Endothelial cell of umbilical vein (primary cell): ENCODE measurements around the gene NDUFB4.

Experiments used
- CTCF ChIP-seq, 2 donors: IDR thresholded peaks; 1 replicate in 1 of 2; 2 replicates in 1 of 2; pipeline ENCODE4 v1.5.1; 2011; ENCODE audit warnings: low read length in 2 of 2, mild to moderate bottlenecking in 2 of 2, moderate library complexity in 2 of 2, control low read depth in 1 of 2, inconsistent platforms in 1 of 2, low read depth in 1 of 2; ENCODE audit not compliant: insufficient read depth in 1 of 2; ENCODE audit errors: extremely low read depth in 1 of 2
- EZH2 ChIP-seq: IDR thresholded peaks from 2 replicates; pipeline ENCODE4 v1.6.1; 2012; ENCODE audit warnings: borderline replicate concordance, low read depth, mild to moderate bottlenecking, moderate library complexity, low read length, inconsistent platforms; ENCODE audit not compliant: severe bottlenecking
- FOS ChIP-seq: IDR thresholded peaks from 2 replicates; pipeline ENCODE4 v1.6.1; 2011; ENCODE audit warnings: mild to moderate bottlenecking, low read length, moderate library complexity, borderline replicate concordance; ENCODE audit not compliant: insufficient read depth
- JUN ChIP-seq: IDR thresholded peaks from 2 replicates; pipeline ENCODE4 v1.6.1; 2011; ENCODE audit warnings: borderline replicate concordance, low read depth; ENCODE audit not compliant: insufficient read length, insufficient read depth
- MAX ChIP-seq: IDR thresholded peaks from 2 replicates; pipeline ENCODE4 v1.6.1; 2011; ENCODE audit not compliant: insufficient read depth, insufficient read length
- POLR2A ChIP-seq: IDR thresholded peaks from 2 replicates; pipeline ENCODE4 v1.6.1; 2012; ENCODE audit warnings: low read depth, mild to moderate bottlenecking, control low read depth, low read length
- POLR2AphosphoS5 ChIP-seq: IDR thresholded peaks from 2 replicates; pipeline ENCODE4 v1.6.1; 2012; ENCODE audit warnings: low read depth, mild to moderate bottlenecking, control low read depth, low read length, moderate library complexity; ENCODE audit not compliant: insufficient read depth

- no peak for TF ChIP-seq CTCF (IDR thresholded peaks at IDR 0.05; ENCODE audit: extremely low read depth in 1 of 2, insufficient read depth in 1 of 2, low read depth in 1 of 2, low read length in 2 of 2)
- TF ChIP-seq MAX: no peak
- TF ChIP-seq FOS: no peak
- TF ChIP-seq POLR2A: no peak
- no peak for TF ChIP-seq POLR2AphosphoS5
- TF ChIP-seq EZH2: no peak
- no peak for TF ChIP-seq JUN
These were observed 41.1 kb upstream of the NDUFB4 start for GRCh38 chr3:120554812-120555606.
